ENCODE results near the gene MESP2.
A peak's percentile ranks its signal among the peaks of the same experiment; 100 is the strongest.

Gene MESP2

GRCh38 chr15:89806559-89807550, 30.7 kb downstream of the MESP2 start:
- in situ Hi-C loops (cut with HindIII; ENCODE audit: low sequenced_read_pairs), result no loop called here
- TF ChIP-seq CTCF (IDR thresholded peaks at IDR 0.05; ENCODE audit: low read depth, low read length), result no peak
- DNase-seq (ENCODE audit: low read depth, low spot score), result no peak
- no peak overlapping the region for H3K4me3 ChIP-seq (ENCODE audit: low read depth, low read length)

- in situ Hi-C loops (cut with HindIII; ENCODE audit: low sequenced_read_pairs), result no loop called here
- no peak for TF ChIP-seq CTCF (IDR thresholded peaks at IDR 0.05; ENCODE audit: low read depth, low read length)
- H3K4me3 ChIP-seq (ENCODE audit: low read depth, low read length), result no peak overlapping the region
- DNase-seq (ENCODE audit: low read depth, low spot score), result no peak
Measured at GRCh38 chr15:89807689-89808088, 31.6 kb downstream of the MESP2 start.

GRCh38 chr15:89808160-89808870, 32.2 kb downstream of the MESP2 start:
- TF ChIP-seq CTCF (IDR thresholded peaks at IDR 0.05; ENCODE audit: low read depth, low read length), result no peak
- in situ Hi-C loops (cut with HindIII; ENCODE audit: low sequenced_read_pairs), result no loop called here

GRCh38 chr15:89809093-89809786, 33.1 kb downstream of the MESP2 start:
- no peak overlapping the region for H3K4me3 ChIP-seq (ENCODE audit: low read depth, low read length)
- TF ChIP-seq CTCF (IDR thresholded peaks at IDR 0.05; ENCODE audit: low read depth, low read length), result no peak
- in situ Hi-C loops (cut with HindIII; ENCODE audit: low sequenced_read_pairs), result no loop called here
- peak; percentile 61 for DNase-seq (ENCODE audit: low read depth, low spot score)

More at GRCh38 chr15:89808160-89808870, 32.2 kb downstream of the MESP2 start:
- H3K4me3 ChIP-seq (ENCODE audit: low read depth, low read length), result no peak overlapping the region
- DNase-seq (ENCODE audit: low read depth, low spot score), result no peak

- H3K4me3 ChIP-seq (ENCODE audit: low read depth, low read length), result no peak overlapping the region
- in situ Hi-C loops (cut with HindIII; ENCODE audit: low sequenced_read_pairs), result no loop called here
- no peak for DNase-seq (ENCODE audit: low read depth, low spot score)
- TF ChIP-seq CTCF (IDR thresholded peaks at IDR 0.05; ENCODE audit: low read depth, low read length), result no peak
Measured at GRCh38 chr15:89809787-89810148, 33.6 kb downstream of the MESP2 start.

GRCh38 chr15:89810837-89811236, 34.7 kb downstream of the MESP2 start:
- no peak overlapping the region for H3K4me3 ChIP-seq (ENCODE audit: low read depth, low read length)
- DNase-seq (ENCODE audit: low read depth, low spot score), result no peak
- in situ Hi-C loops (cut with HindIII; ENCODE audit: low sequenced_read_pairs), result no loop called here
- no peak for TF ChIP-seq CTCF (IDR thresholded peaks at IDR 0.05; ENCODE audit: low read depth, low read length)
